Ovary (tissue), 3 donors: ENCODE results near the gene DYDC2.

Experiments
- CTCF ChIP-seq, 3 donors: fragments of 450-650 bp in 2 of 3; fragments of 200-600 bp in 1 of 3; IDR thresholded peaks; one replicate each; pipeline versions ENCODE4 v1.5.1 to v1.8.0; 2016 to 2022; ENCODE audit warnings: antibody characterized with exemption in 3 of 3, mild to moderate bottlenecking in 1 of 3
- EP300 ChIP-seq: sonication (generic); formaldehyde crosslinking; IDR thresholded peaks from one replicate; pipeline ENCODE4 v1.6.1; 2017; ENCODE audit warnings: antibody characterized with exemption
- POLR2A ChIP-seq: fragments of 450-650 bp; IDR thresholded peaks from one replicate; pipeline ENCODE4 v1.6.1; 2017; ENCODE audit warnings: antibody characterized with exemption, mild to moderate bottlenecking, moderate library complexity
- donor health status: DM: no; HTN: no; CAD: no.

DNA sequence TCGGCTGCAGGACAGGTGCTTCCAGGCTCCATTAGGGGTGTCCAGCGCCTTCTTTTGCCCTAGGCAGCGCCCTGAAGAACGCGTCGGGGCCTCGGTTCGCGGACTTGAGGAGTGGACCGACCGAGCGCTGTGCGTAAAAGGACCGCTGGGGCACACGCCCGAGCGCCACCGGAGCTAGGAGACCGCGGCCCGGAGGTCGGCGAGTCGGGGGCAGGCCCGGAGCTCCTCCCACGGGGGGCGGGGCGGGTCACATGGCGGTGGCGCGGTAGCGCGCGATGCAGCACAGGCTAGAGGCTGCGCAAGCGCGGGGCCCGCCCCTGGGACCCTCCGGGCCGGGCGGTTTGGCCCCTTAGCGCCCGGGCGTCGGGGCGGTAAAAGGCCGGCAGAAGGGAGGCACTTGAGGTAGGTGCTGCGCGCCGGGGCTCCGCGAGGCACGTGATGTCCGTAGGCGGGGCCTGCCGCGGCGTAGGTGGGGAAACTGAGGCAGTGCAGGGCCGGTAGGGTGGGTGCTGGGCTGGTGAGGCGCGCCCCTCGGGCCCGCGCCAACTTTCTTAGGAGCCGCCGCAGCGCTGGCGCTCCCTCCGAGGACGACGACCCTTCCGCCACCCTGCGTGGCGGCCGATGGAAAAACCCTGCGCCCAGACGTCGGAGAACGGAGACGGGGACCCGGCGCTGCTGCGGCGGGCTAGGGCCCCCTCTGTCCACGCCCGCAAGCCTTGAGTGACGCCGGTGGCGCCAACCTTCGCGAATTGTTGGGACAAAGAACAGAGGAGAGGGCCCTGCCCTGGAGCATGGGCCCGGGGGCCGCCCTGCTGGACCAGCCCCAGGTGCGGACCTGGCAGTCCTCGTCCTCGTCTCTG lies 51.9 kb downstream of the DYDC2 start, which contains the start of gene PRXL2A:
- TF ChIP-seq POLR2A: peak; percentile 26
- peak in 1 of 3 donors; percentile 7 for TF ChIP-seq CTCF (IDR thresholded peaks at IDR 0.05)
- no peak for TF ChIP-seq EP300
